ENCODE results near the gene SPATA12.
"Not testable (repeated sequence)": the region's sequence is repeated elsewhere in the genome, so short reads cannot be mapped to it uniquely, and the experiment has no call there.

The SPATA12 gene

DNA sequence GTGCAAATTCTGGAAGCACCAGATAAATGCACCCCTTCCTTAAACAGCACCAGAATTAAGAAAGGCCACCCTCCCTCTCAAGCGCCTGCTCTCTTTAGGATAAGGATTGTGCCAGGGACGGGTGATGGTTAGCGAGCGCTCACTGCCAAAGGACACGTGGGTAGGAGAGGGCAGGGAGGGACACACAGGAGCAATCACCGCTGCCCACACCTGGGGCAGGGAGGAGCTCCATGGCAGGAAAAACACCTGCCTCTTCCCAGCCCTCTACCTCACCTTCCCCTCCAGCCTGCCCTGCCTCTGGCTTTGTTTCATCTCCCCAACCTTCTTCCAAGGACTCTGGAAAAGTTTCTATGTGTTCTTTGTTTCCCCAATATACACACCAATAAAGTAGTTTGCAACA is 7.3 kb upstream of the SPATA12 start:
- DNase-seq: no peak

DNA sequence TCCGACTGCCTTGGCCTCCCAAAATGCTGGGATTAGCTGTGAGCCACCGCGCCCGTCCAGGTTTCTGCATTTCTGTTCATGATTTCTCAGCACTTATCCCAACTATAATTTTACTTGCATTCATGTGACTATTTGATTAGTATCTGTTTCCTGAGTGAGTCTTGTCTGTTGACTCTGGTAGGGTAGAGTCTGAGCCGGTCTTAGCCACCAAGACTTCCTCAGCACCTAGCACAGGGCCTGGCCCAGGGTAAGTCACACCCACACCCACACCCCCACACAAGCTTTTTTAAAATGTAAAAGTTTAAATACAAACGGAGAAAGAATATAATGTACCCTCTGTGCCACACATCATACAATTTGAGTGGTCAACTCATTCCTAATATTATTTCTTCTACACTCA is 3.1 kb upstream of the SPATA12 start:
- no peak for DNase-seq

DNA sequence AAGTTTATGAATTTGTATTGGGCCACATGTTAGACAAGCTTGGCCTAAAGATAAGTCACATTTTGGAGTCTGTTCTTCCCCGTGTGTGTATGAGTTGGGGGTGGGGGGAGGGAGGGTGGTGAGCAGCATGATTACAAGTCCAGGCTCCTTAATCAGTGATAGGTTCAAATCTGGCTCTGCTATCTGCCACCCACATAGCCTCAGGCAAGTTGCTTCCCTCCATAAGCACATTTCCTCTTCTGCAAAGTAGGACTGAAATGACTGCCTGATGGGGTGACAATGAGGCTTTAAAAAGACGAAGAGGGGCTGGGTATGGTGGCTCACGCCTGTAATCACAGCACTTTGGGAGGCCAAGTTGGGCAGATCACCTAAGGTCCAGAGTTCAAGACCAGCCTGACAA is 1.1 kb upstream of the SPATA12 start:
- DNase-seq: no peak

GRCh38 chr3:57061556-57061955 is 1.1 kb downstream of the SPATA12 start:
- no peak for DNase-seq

- no peak for DNase-seq
Observed at GRCh38 chr3:57062101-57062631, 1.7 kb downstream of the SPATA12 start.

DNA sequence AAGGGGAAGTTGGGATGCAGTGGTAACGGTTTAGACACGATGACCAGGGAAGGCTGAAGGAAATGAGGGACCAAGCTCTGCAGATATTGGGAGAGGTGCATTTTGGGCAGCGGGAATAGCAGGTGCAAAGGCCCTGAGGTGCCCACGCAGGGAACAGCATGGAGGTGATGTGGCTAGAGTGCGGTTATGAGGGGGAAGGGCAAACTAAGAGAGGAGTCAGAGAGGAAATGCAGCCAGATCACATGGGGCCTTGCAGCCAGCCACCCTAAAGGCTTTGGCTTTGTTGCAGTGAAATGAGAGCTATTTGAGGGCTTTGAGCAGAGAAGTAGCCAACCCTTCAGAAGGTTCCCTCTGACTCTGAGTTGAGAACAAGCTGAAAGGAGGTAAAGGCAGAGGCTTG is 2.6 kb downstream of the SPATA12 start:
- no peak for DNase-seq

- no peak for DNase-seq
Observed at GRCh38 chr3:57064001-57064400, 3.5 kb downstream of the SPATA12 start.

DNA sequence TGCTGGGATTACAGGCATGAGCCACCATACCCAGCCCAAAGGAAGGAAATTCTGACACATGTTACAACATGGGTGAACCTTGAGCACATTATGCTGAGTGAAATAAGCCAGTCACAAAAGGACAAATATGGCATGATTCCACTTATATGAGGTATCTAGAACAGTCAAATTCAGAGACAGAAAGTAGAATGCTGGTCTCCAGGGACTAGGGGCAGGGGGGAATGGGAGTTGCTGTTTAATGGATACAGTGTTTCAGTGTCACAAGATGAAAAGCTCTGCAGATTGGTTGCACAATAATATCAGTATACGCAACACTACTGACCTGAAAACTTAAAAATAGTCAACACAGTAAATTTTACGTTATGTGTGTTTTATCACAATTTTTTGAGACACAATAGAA is 4.1 kb downstream of the SPATA12 start:
- no peak for DNase-seq

DNA sequence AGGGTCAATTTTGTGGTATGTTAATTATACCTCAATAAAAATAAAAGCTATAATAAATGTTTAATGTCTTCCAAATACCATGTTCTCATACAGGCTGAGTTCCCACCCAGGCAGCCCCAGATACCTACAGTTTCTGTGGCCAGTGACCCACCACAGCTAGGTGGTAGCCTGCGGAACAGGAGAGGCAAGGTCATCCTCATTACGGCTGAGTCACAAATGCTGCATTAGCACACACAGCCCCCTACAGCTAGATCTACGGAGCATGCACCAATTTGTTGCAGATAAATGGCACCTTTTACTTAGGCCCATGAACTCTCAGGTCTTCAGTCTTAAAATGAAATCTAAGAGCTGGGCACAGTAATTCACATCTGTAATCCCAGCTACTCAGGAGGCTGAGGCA is 5.1 kb downstream of the SPATA12 start:
- DNase-seq: no peak

GRCh38 chr3:57066471-57066870 is 6.0 kb downstream of the SPATA12 start:
- no peak for DNase-seq

DNA sequence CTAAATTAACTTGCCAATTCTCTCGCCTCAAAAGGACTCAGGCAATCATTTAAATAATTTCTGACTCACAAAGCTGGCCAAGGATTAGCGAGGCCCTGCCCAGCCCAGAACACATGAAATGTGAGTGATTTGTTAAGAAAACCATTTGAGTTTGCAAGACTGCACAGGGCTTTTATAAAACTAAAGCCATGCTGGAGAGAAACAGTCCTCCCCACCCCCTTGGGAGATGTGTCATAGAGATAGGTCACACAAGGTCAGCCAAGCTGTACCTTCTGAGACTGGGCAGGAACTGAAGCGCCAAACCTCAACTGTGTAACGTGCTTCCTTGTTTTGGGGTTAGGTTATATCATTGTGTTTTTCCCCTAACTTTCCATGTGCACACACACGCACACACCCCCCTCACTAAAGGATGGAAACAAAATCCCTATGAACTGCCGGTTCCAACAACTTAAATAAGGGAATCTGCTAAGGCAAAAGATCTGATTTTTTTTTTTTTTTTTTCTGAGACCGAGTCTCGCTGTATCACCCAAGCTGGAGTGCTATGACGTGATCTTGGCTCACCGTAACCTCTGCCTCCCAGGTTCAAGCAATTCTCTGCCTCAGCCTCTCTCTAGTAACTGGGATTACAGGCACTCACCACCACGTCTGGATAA is 8.1 kb downstream of the SPATA12 start:
- DNase-seq: no peak

GRCh38 chr3:57069503-57069902 is 9.0 kb downstream of the SPATA12 start:
- DNase-seq: no peak

DNA sequence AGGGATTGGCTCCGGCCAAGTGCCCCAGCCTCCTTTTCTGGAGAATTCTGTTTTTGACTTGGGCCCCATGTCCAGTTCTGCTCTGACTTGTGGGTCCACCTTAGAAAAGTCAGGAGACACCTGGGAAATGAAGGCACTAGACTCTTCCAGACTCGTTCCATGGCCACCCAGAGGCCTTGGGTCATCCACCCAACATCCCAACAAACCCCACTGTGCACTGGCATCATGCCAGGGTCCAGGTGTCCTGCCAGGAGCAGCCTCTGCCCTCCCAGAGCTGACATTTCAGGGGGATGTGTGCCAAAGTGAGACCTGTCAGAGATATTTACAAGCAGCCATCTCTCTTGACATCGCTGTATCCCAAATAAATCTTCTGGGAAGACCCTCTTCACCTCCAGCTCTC is 13.2 kb downstream of the SPATA12 start:
- no peak for DNase-seq

- no peak for DNase-seq
Observed at GRCh38 chr3:57074135-57074534, 13.7 kb downstream of the SPATA12 start.

DNA sequence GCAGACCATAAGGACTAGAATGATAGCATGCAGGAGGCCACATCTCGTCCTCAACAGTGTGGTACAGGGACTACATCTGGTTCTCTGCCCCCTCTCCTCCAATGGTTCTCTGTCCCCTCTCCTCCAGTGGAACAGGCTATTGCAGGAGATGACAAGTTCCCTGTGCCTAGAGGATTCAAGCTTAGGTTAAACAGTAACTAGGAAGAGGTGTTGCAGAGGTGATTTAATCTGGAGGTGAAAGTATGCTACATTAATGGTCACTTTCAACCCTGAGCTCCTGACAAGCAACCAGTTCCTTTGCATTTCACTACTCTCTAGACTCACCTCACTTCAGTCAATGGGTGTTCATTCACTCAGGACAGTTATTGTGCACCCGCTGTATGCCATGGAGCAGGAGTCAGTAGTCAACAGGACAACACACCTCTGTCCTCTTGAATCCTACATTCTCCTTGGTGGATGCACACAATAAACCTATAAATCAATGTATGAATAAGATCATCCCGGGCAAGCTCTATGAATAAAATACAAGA is 16.0 kb downstream of the SPATA12 start:
- DNase-seq: no peak

- no peak for DNase-seq
Observed at GRCh38 chr3:57077630-57078343, 17.3 kb downstream of the SPATA12 start.

DNA sequence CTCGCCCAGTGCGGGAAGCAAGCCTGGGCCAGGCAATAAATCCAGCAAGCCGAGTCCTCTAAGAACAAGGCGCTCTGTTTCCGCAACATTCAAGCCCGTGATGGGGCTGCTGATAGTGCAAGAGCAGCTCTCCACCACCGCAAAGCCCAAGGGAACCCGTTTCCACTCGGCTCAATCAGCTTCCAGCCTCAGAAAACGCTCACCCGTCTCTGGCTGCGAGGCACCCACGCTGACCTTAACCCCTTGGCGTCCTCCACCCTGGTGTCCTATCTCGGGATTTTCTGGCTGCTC is 17.8 kb downstream of the SPATA12 start:
- no peak for DNase-seq

DNA sequence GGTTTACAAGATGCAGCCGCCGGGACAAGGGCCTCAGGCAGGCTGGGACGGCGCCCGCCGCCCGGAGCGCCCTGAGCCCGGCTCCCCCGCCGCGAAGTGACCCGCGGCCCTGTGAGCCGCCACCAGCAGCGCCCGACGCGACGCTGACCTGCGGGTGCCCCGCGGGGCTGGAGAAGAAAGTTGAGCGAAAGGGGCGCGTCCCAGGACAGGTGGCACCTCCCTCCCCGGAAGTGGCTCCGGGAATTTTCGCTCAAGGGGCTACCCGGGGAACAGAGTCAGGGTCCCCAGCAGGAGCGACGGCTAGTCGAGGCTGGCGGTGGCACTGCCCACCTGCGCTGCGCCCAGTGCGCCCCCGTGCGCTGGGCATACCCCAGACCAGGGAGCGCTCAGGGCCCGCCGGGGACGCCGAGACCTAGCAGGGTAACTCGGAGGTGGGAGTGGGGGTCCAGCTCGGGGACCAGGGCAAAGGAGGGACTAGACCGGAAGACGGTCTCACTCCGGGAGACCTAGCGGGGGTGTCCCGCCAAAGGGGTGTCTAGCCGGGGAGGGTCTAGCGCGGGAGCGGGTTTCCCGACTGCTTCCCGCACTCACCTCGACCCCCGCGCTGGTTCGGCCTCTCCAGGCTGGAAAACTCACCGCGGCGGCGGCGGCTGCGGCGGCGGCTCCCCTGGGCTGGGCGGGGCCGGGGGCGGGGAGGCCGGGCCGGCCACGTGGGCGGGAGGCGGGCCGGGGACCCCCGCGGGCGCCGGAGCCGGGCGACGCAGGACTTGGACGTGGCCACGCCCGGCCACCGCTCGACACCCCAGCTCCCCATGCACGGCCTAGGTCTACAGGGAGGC is 18.4 kb downstream of the SPATA12 start:
- no peak for DNase-seq

GRCh38 chr3:57079474-57079831 is 19.0 kb downstream of the SPATA12 start:
- no peak for DNase-seq

GRCh38 chr3:57080171-57080570 is 19.7 kb downstream of the SPATA12 start:
- no peak for DNase-seq

DNA sequence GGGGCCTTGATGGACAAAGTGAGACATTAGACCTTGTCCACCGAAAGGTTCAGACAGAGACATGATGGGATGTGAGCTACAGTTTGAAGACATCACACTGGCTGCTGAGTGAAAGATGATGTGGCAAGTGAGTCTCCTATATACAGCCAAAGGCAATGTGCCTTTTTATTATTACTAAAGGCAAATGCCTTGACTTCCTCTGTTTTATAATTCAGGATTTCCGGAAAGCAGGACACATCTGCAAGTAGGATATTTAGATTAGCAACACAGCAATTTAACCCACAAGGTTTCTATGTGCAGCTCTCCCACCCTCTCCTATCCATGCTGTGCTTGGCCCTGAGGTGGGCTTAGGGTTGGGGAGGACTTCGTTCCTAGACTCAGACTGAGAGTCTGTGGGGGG is 20.7 kb downstream of the SPATA12 start:
- DNase-seq: no peak

GRCh38 chr3:57082481-57082880 is 22.0 kb downstream of the SPATA12 start:
- no peak for DNase-seq

- not testable (repeated sequence) for DNase-seq
Observed at GRCh38 chr3:57083266-57083995, 23.0 kb downstream of the SPATA12 start.

Measured in activated effector memory CD4-positive, alpha-beta T cell treated with Interleukin-2 at 50 U/mL for 16 hours (primary cell).